Measurements from ENCODE around the gene IRAK2. TPM values are rescaled to one million over a fixed set of nuclear protein-coding genes. Genes with fewer than 3 reads are reported as not detected.

IRAK2 gene
- polyA plus RNA-seq, 3 donors: 0.78 to 2.0 (median 1.5) TPM

GRCh38 chr3:10140996-10141546, 23.6 kb upstream of the IRAK2 start:
- TF ChIP-seq CTCF (IDR thresholded peaks at IDR 0.05): no peak
- intact Hi-C loops (cut with micrococcal nuclease): no loop called here
- Histone ChIP-seq H3K27me3 (ENCODE audit: control insufficient read depth in 2 of 2, insufficient read depth in 2 of 2, low read length in 2 of 2) (no peaks in the 10 kb centered on the region), H2AFZ (ENCODE audit: insufficient read depth, low read depth, low read length, poor library complexity, severe bottlenecking) (peak overlapping the region; percentile 79), H3K9ac (ENCODE audit: insufficient read depth, low read length, poor library complexity, severe bottlenecking) (peak overlapping the region; percentile 86), H3K27ac (ENCODE audit: low read depth in 1 of 2, low read length in 2 of 2) (peak overlapping the region; percentile 93 to 97), H3K36me3 (replicated peaks in 1 of 2; ENCODE audit: control insufficient read depth in 1 of 2, insufficient read depth in 2 of 2, low read length in 2 of 2) (peaks cover 0 to under 1% of the 10 kb centered on the region in 2 donors), H3K4me1 (ENCODE audit: control insufficient read depth in 1 of 2, insufficient read depth in 2 of 2, low read length in 2 of 2) (peaks cover 43 to 45% of the 10 kb centered on the region in 2 donors), H3K79me2 (ENCODE audit: insufficient read depth, low read length) (peaks cover 41% of the 10 kb centered on the region), H4K20me1 (ENCODE audit: insufficient read depth, low read length) (peaks cover 37% of the 10 kb centered on the region), H3K4me2 (replicated peaks; ENCODE audit: extremely low read depth, low read length, poor library complexity, severe bottlenecking) (peak overlapping the region; percentile 89), H3K4me3 (replicated peaks in 1 of 3; ENCODE audit: low read depth in 2 of 3, low read length in 3 of 3) (peak overlapping the region in 1 of 3 experiments; percentile 80), H3K9me3 (replicated peaks in 1 of 2; ENCODE audit: control insufficient read depth in 1 of 2, insufficient read depth in 1 of 2, low read length in 2 of 2) (no peaks in the 10 kb centered on the region)
- H3K36me3 Mint-ChIP-seq: peaks cover 0 to 3% of the 10 kb centered on the region in 2 donors
- peak overlapping the region; percentile 26 to 99 (median 98) for H3K27ac Mint-ChIP-seq
- peak overlapping the region in 1 of 2 donors; percentile 87 for H3K4me3 Mint-ChIP-seq
- H3K4me1 Mint-ChIP-seq: peaks cover 34% of the 10 kb centered on the region
- peaks cover 0 to under 1% (median 0%) of the 10 kb centered on the region in 7 donors for H3K9me3 Mint-ChIP-seq
- DNase-seq: no peak
- H3K27me3 Mint-ChIP-seq (ENCODE audit: low read depth in 3 of 3): peaks cover 0 to 7% (median 3%) of the 10 kb centered on the region in 3 donors
- WGBS (ENCODE audit: insufficient coverage): 88% methylated on average over 10 of the region's 23 CpGs

GRCh38 chr3:10142707-10143560, 21.8 kb upstream of the IRAK2 start:
- no peaks in the 10 kb centered on the region for H3K9me3 Mint-ChIP-seq
- Histone ChIP-seq H3K4me2 (replicated peaks; ENCODE audit: extremely low read depth, low read length, poor library complexity, severe bottlenecking) (peak overlapping the region; percentile 89), H3K9ac (ENCODE audit: insufficient read depth, low read length, poor library complexity, severe bottlenecking) (peak overlapping the region; percentile 86), H2AFZ (ENCODE audit: insufficient read depth, low read depth, low read length, poor library complexity, severe bottlenecking) (no peak overlapping the region), H3K4me3 (replicated peaks in 1 of 3; ENCODE audit: low read depth in 2 of 3, low read length in 3 of 3) (peak overlapping the region; percentile 48 to 80 (median 67)), H3K4me1 (ENCODE audit: control insufficient read depth in 1 of 2, insufficient read depth in 2 of 2, low read length in 2 of 2) (peaks cover 49 to 56% of the 10 kb centered on the region in 2 donors), H4K20me1 (ENCODE audit: insufficient read depth, low read length) (peaks cover 55% of the 10 kb centered on the region), H3K79me2 (ENCODE audit: insufficient read depth, low read length) (peaks cover 59% of the 10 kb centered on the region), H3K36me3 (replicated peaks in 1 of 2; ENCODE audit: control insufficient read depth in 1 of 2, insufficient read depth in 2 of 2, low read length in 2 of 2) (peaks cover 8 to 17% of the 10 kb centered on the region in 2 donors), H3K27me3 (ENCODE audit: control insufficient read depth in 2 of 2, insufficient read depth in 2 of 2, low read length in 2 of 2) (no peaks in the 10 kb centered on the region), H3K27ac (ENCODE audit: low read depth in 1 of 2, low read length in 2 of 2) (peak overlapping the region; percentile 93 to 97), H3K9me3 (replicated peaks in 1 of 2; ENCODE audit: control insufficient read depth in 1 of 2, insufficient read depth in 1 of 2, low read length in 2 of 2) (no peaks in the 10 kb centered on the region)
- 42% methylated on average over 14 of the region's 29 CpGs for WGBS (ENCODE audit: insufficient coverage)
- peaks cover 11 to 18% of the 10 kb centered on the region in 2 donors for H3K36me3 Mint-ChIP-seq
- peak in 2 of 3 donors; percentile 21 to 36 for DNase-seq
- peaks cover 41% of the 10 kb centered on the region for H3K4me1 Mint-ChIP-seq
- intact Hi-C loops (cut with micrococcal nuclease): no loop called here
- no peak for TF ChIP-seq CTCF (IDR thresholded peaks at IDR 0.05)
- H3K27ac Mint-ChIP-seq: peak overlapping the region; percentile 96 to 99 (median 98)
- peaks cover 0 to 5% (median 3%) of the 10 kb centered on the region in 3 donors for H3K27me3 Mint-ChIP-seq (ENCODE audit: low read depth in 3 of 3)
- H3K4me3 Mint-ChIP-seq: peak overlapping the region; percentile 87 to 93

Data from CD14-positive monocyte (primary cell).